Endothelial cell of umbilical vein (primary cell): ENCODE results near the gene TSC22D1. TPM values are rescaled to one million over a fixed set of nuclear protein-coding genes. Genes with fewer than 3 reads are reported as not detected.

Experiments
- BruUV-seq: library from RNA; stranded (reverse); fragments of 400-500 nt; replicated peaks from 2 replicates; lab custom pipeline; 2021; lab: Mats Ljungman, UMichigan
- CTCF ChIA-PET: fragments of 300-600, 350-600 bp; sonication (Branson Sonifier 250); formaldehyde crosslinking; loops from one replicate; lab custom pipeline; 2021; ENCODE audit warnings: antibody characterized with exemption, inconsistent platforms; lab: Charles Lee
- POLR2A ChIA-PET: fragments of 300-600, 350-600 bp; sonication (Branson Sonifier 250); formaldehyde crosslinking; loops from one replicate; lab custom pipeline; 2021; ENCODE audit warnings: antibody characterized with exemption, inconsistent platforms; lab: Charles Lee
- DNase-seq: peaks from one replicate; pipeline ENCODE4 v3.0.0-alpha.2; 2011; ENCODE audit warnings: low read depth, low spot score
- FAIRE-seq: peaks from 2 replicates; lab custom pipeline; 2011; peaks lifted over from hg19 to GRCh38; lab: Jason Lieb, UNC
- H2AFZ ChIP-seq: 2 replicates; pipeline ENCODE4 v1.6.0; 2012; ENCODE audit warnings: low read depth, low read length, control low read depth, inconsistent platforms
- H3K27ac ChIP-seq: 2 replicates; pipeline ENCODE4 v1.5.1; 2011; ENCODE audit warnings: low read depth, mild to moderate bottlenecking, control low read depth, low read length, moderate library complexity; ENCODE audit not compliant: insufficient read depth
- H3K27me3 ChIP-seq, 2 experiments: 2 replicates each; pipeline versions ENCODE4 v1.6.0 to v1.6.1; 2011; ENCODE audit warnings: low read length in 2 of 2, mixed read lengths in 1 of 2; ENCODE audit not compliant: control insufficient read depth in 2 of 2, insufficient read depth in 2 of 2
- H3K36me3 ChIP-seq, 2 experiments: 2 replicates in 1 of 2; 3 replicates in 1 of 2; pipeline ENCODE4 v1.5.1; 2011; ENCODE audit warnings: low read length in 2 of 2, mild to moderate bottlenecking in 1 of 2, moderate library complexity in 1 of 2; ENCODE audit not compliant: control insufficient read depth in 2 of 2, insufficient read depth in 2 of 2; ENCODE audit errors: extremely low read depth in 1 of 2
- H3K4me1 ChIP-seq: 3 replicates; pipeline ENCODE4 v1.5.1; 2011; ENCODE audit warnings: mild to moderate bottlenecking, low read length; ENCODE audit not compliant: control insufficient read depth, insufficient read depth; ENCODE audit errors: extremely low read depth
- H3K4me2 ChIP-seq: 2 replicates; pipeline ENCODE4 v1.6.1; 2011; ENCODE audit warnings: low read length, control low read depth, mixed read lengths; ENCODE audit not compliant: insufficient read depth
- H3K4me3 ChIP-seq, 3 experiments: fragments of 200-600 bp in 1 of 3; sonication (generic), shearing (Covaris generic) in 1 of 3; replicated peaks in 1 of 3; 2 replicates each; pipeline ENCODE4 v1.5.1; 2011 to 2016; ENCODE audit warnings: control low read depth in 3 of 3, low read length in 3 of 3, mild to moderate bottlenecking in 2 of 3, inconsistent platforms in 1 of 3, low read depth in 1 of 3, moderate library complexity in 1 of 3; ENCODE audit not compliant: insufficient read depth in 1 of 3
- H3K79me2 ChIP-seq: 2 replicates; pipeline ENCODE4 v1.6.0; 2012; ENCODE audit warnings: low read length, inconsistent platforms; ENCODE audit not compliant: control insufficient read depth, insufficient read depth
- H3K9ac ChIP-seq: replicated peaks from 2 replicates; pipeline ENCODE3; 2011; ENCODE audit warnings: low read length, control low read depth; ENCODE audit not compliant: insufficient read depth; ENCODE audit errors: extremely low read depth
- H3K9me1 ChIP-seq: replicated peaks from 3 replicates; pipeline ENCODE4 v1.6.0; 2011; ENCODE audit warnings: mild to moderate bottlenecking, low read length; ENCODE audit not compliant: control insufficient read depth, insufficient read depth; ENCODE audit errors: extremely low read depth
- H3K9me3 ChIP-seq: replicated peaks from 2 replicates; pipeline ENCODE4 v1.5.1; 2012; ENCODE audit warnings: low read length, inconsistent platforms; ENCODE audit not compliant: control insufficient read depth, insufficient read depth
- H4K20me1 ChIP-seq: replicated peaks from 2 replicates; pipeline ENCODE3; 2011; ENCODE audit warnings: mild to moderate bottlenecking, low read length; ENCODE audit not compliant: control insufficient read depth, insufficient read depth; ENCODE audit errors: extremely low read depth
- CTCF ChIP-seq, 2 donors: IDR thresholded peaks; 1 replicate in 1 of 2; 2 replicates in 1 of 2; pipeline ENCODE4 v1.5.1; 2011; ENCODE audit warnings: low read length in 2 of 2, mild to moderate bottlenecking in 2 of 2, moderate library complexity in 2 of 2, control low read depth in 1 of 2, inconsistent platforms in 1 of 2, low read depth in 1 of 2; ENCODE audit not compliant: insufficient read depth in 1 of 2; ENCODE audit errors: extremely low read depth in 1 of 2
- EZH2 ChIP-seq: IDR thresholded peaks from 2 replicates; pipeline ENCODE4 v1.6.1; 2012; ENCODE audit warnings: borderline replicate concordance, low read depth, mild to moderate bottlenecking, moderate library complexity, low read length, inconsistent platforms; ENCODE audit not compliant: severe bottlenecking
- FOS ChIP-seq: IDR thresholded peaks from 2 replicates; pipeline ENCODE4 v1.6.1; 2011; ENCODE audit warnings: mild to moderate bottlenecking, low read length, moderate library complexity, borderline replicate concordance; ENCODE audit not compliant: insufficient read depth
- GATA2 ChIP-seq: IDR thresholded peaks from 2 replicates; pipeline ENCODE4 v1.7.0; 2011; ENCODE audit warnings: low read depth, mild to moderate bottlenecking, moderate library complexity, mixed read lengths, low read length; ENCODE audit not compliant: insufficient read length, insufficient read depth
- JUN ChIP-seq: IDR thresholded peaks from 2 replicates; pipeline ENCODE4 v1.6.1; 2011; ENCODE audit warnings: borderline replicate concordance, low read depth; ENCODE audit not compliant: insufficient read length, insufficient read depth
- MAX ChIP-seq: IDR thresholded peaks from 2 replicates; pipeline ENCODE4 v1.6.1; 2011; ENCODE audit not compliant: insufficient read depth, insufficient read length
- MYC ChIP-seq: IDR thresholded peaks from one replicate; pipeline ENCODE4 v1.6.1; 2011; ENCODE audit warnings: mild to moderate bottlenecking, low read depth, low read length
- POLR2A ChIP-seq: IDR thresholded peaks from 2 replicates; pipeline ENCODE4 v1.6.1; 2012; ENCODE audit warnings: low read depth, mild to moderate bottlenecking, control low read depth, low read length
- POLR2AphosphoS5 ChIP-seq: IDR thresholded peaks from 2 replicates; pipeline ENCODE4 v1.6.1; 2012; ENCODE audit warnings: low read depth, mild to moderate bottlenecking, control low read depth, low read length, moderate library complexity; ENCODE audit not compliant: insufficient read depth
- dilution Hi-C: fragments of 300-500 bp; cut with MboI; formaldehyde crosslinking; loops from one replicate; pipeline ENCODE4 v1.15.0; 2019; ENCODE audit warnings: low sequenced_read_pairs; ENCODE audit not compliant: extremely low pct_ligation_motif_present
- intact Hi-C: fragments of 100-400 bp; cut with micrococcal nuclease; formaldehyde crosslinking; loops from one replicate; pipeline ENCODE4 v1.10.0; 2022
- polyA plus RNA-seq, 4 experiments: library from polyadenylated mRNA; depleted of rRNA in 3 of 4; stranded (reverse) in 3 of 4; unstranded in 1 of 4; fragments of >200 nt; gene quantifications; 2 replicates each; pipeline versions ENCODE4 v1.2.1 to v1.2.3, GENCODE V29; 2011 to 2012; ENCODE audit warnings: missing spikeins in 1 of 4
- total RNA-seq: library from RNA; stranded (reverse); gene quantifications from 2 replicates; pipeline ENCODE4 v1.2.3, GENCODE V29; 2021

Gene TSC22D1
- total and polyA plus RNA-seq, 2 donors (not counting 3 experiments of a cell fraction or from before 2014, with no cell fraction given): 47.7 to 51.8 TPM

- no TSS peak for BruUV-seq
- ChIA-PET CTCF (interaction anchor here (0.8 to 1.7 kb wide), 2 partner anchors 12 to 364 kb away, joined by 3 to 4 read pairs; no protein-coding TSS in a partner anchor), POLR2A (no interaction called here)
- Histone ChIP-seq H3K27ac (no peak overlapping the region), H3K79me2 (no peaks in the 10 kb centered on the region), H3K36me3 (no peaks in the 10 kb centered on the region), H3K9ac (no peak overlapping the region), H3K4me2 (no peak overlapping the region), H3K9me3 (no peaks in the 10 kb centered on the region), H3K4me1 (peaks cover 3% of the 10 kb centered on the region), H3K4me3 (no peak overlapping the region), H4K20me1 (no peaks in the 10 kb centered on the region), H3K27me3 (no peaks in the 10 kb centered on the region), H2AFZ (no peak overlapping the region), H3K9me1 (no peaks in the 10 kb centered on the region)
- FAIRE-seq (no peak), DNase-seq (no peak)
- TF ChIP-seq CTCF (IDR thresholded peaks at IDR 0.05; ENCODE audit: extremely low read depth in 1 of 2, insufficient read depth in 1 of 2, low read depth in 1 of 2, low read length in 2 of 2): no peak
- no peak for TF ChIP-seq POLR2AphosphoS5
- no peak for TF ChIP-seq MYC
- no peak for TF ChIP-seq MAX
- no peak for TF ChIP-seq POLR2A
- no peak for TF ChIP-seq GATA2
- no peak for TF ChIP-seq FOS
- no peak for TF ChIP-seq JUN
- TF ChIP-seq EZH2: no peak
- dilution Hi-C loops (no loop called here), intact Hi-C loops (no loop called here)
Observed at GRCh38 chr13:44415815-44416214, 160.3 kb downstream of the TSC22D1 start.
